Measurements from ENCODE around the gene ZBTB9.

The ZBTB9 gene

GRCh38 chr6:33433001-33433543 lies 21.3 kb upstream of the ZBTB9 start:
- DNase-seq (ENCODE audit: low spot score): no peak

GRCh38 chr6:33433544-33434191 lies 20.7 kb upstream of the ZBTB9 start:
- no peak for DNase-seq (ENCODE audit: low spot score)

- DNase-seq (ENCODE audit: low spot score): no peak
Observed at GRCh38 chr6:33434961-33435360, 19.4 kb upstream of the ZBTB9 start.

- no peak for DNase-seq (ENCODE audit: low spot score)
Observed at GRCh38 chr6:33437666-33438065, 16.7 kb upstream of the ZBTB9 start.

- no peak for DNase-seq (ENCODE audit: low spot score)
Observed at GRCh38 chr6:33438978-33439594, 15.3 kb upstream of the ZBTB9 start.

GRCh38 chr6:33439956-33440648 lies 14.3 kb upstream of the ZBTB9 start:
- no peak for DNase-seq (ENCODE audit: low spot score)

- DNase-seq (ENCODE audit: low spot score): no peak
Observed at GRCh38 chr6:33440649-33441309, 13.6 kb upstream of the ZBTB9 start.

GRCh38 chr6:33441457-33441856 lies 12.9 kb upstream of the ZBTB9 start:
- DNase-seq (ENCODE audit: low spot score): no peak

- no peak for DNase-seq (ENCODE audit: low spot score)
Observed at GRCh38 chr6:33442283-33442682, 12.1 kb upstream of the ZBTB9 start.

- DNase-seq (ENCODE audit: low spot score): no peak
Observed at GRCh38 chr6:33443025-33443424, 11.4 kb upstream of the ZBTB9 start.

- DNase-seq (ENCODE audit: low spot score): no peak
Observed at GRCh38 chr6:33443619-33444504, 10.5 kb upstream of the ZBTB9 start.

- no peak for DNase-seq (ENCODE audit: low spot score)
Observed at GRCh38 chr6:33445119-33445603, 9.2 kb upstream of the ZBTB9 start.

GRCh38 chr6:33446356-33446755 lies 8.0 kb upstream of the ZBTB9 start:
- no peak for DNase-seq (ENCODE audit: low spot score)

GRCh38 chr6:33450434-33450833 lies 3.9 kb upstream of the ZBTB9 start:
- no peak for DNase-seq (ENCODE audit: low spot score)

- DNase-seq (ENCODE audit: low spot score): no peak
Observed at GRCh38 chr6:33451606-33452005, 2.8 kb upstream of the ZBTB9 start.

- no peak for DNase-seq (ENCODE audit: low spot score)
Observed at GRCh38 chr6:33452496-33452895, 1.9 kb upstream of the ZBTB9 start.

- DNase-seq (ENCODE audit: low spot score): no peak
Observed at GRCh38 chr6:33453393-33454008, 875 bp upstream of the ZBTB9 start.

- DNase-seq (ENCODE audit: low spot score): no peak
Observed at GRCh38 chr6:33455051-33455450, 675 bp downstream of the ZBTB9 start.

GRCh38 chr6:33456156-33456555 lies 1.8 kb downstream of the ZBTB9 start:
- no peak for DNase-seq (ENCODE audit: low spot score)

GRCh38 chr6:33458676-33459075 lies 4.3 kb downstream of the ZBTB9 start:
- no peak for DNase-seq (ENCODE audit: low spot score)

- DNase-seq (ENCODE audit: low spot score): no peak
Observed at GRCh38 chr6:33459226-33459625, 4.8 kb downstream of the ZBTB9 start.

Data from LoVo (cell line).